GM19239 (cell line): ENCODE data around the gene TCF15.
"Not testable (repeated sequence)": the region's sequence is repeated elsewhere in the genome, so short reads cannot be mapped to it uniquely, and the experiment has no call there.

Source experiments
- DNase-seq: peaks from one replicate; pipeline ENCODE4 v3.0.0; 2011; ENCODE audit warnings: low spot score; ENCODE audit not compliant: insufficient read length
- FAIRE-seq: peaks from 2 replicates; lab custom pipeline; 2011; peaks lifted over from hg19 to GRCh38; lab: Jason Lieb, UNC

TCF15 gene

GRCh38 chr20:642398-643174 lies 32.5 kb upstream of the TCF15 start:
- DNase-seq (no peak), FAIRE-seq (no peak)

- not testable (repeated sequence) for FAIRE-seq, DNase-seq
Observed at GRCh38 chr20:642013-642397, 31.9 kb upstream of the TCF15 start.

GRCh38 chr20:641516-641875 lies 31.4 kb upstream of the TCF15 start:
- no peak for DNase-seq
- FAIRE-seq, result no peak

- DNase-seq (no peak), FAIRE-seq (no peak)
Observed at GRCh38 chr20:640674-641515, 30.8 kb upstream of the TCF15 start.

GRCh38 chr20:638579-638978 lies 28.5 kb upstream of the TCF15 start:
- FAIRE-seq (no peak), DNase-seq (no peak)

- DNase-seq (no peak), FAIRE-seq (no peak)
Observed at GRCh38 chr20:637559-637958, 27.4 kb upstream of the TCF15 start.

GRCh38 chr20:635893-636338 lies 25.8 kb upstream of the TCF15 start:
- DNase-seq, result no peak
- FAIRE-seq, result no peak

GRCh38 chr20:635028-635892 lies 25.2 kb upstream of the TCF15 start:
- DNase-seq (no peak), FAIRE-seq (no peak)

- no peak for DNase-seq
- FAIRE-seq, result no peak
Observed at GRCh38 chr20:634148-634925, 24.2 kb upstream of the TCF15 start.

GRCh38 chr20:631101-631500 lies 21.0 kb upstream of the TCF15 start:
- no peak for FAIRE-seq

GRCh38 chr20:626579-626978 lies 16.5 kb upstream of the TCF15 start:
- FAIRE-seq, result no peak
- no peak for DNase-seq

More at GRCh38 chr20:631101-631500, 21.0 kb upstream of the TCF15 start:
- DNase-seq, result no peak

GRCh38 chr20:625360-625932 lies 15.3 kb upstream of the TCF15 start:
- DNase-seq (no peak), FAIRE-seq (no peak)

GRCh38 chr20:623704-624103 lies 13.6 kb upstream of the TCF15 start:
- FAIRE-seq (no peak), DNase-seq (no peak)

GRCh38 chr20:623021-623420 lies 12.9 kb upstream of the TCF15 start:
- DNase-seq (no peak), FAIRE-seq (no peak)

GRCh38 chr20:622161-622560 lies 12.1 kb upstream of the TCF15 start:
- FAIRE-seq, result no peak
- no peak for DNase-seq

GRCh38 chr20:621125-621756 lies 11.1 kb upstream of the TCF15 start:
- DNase-seq (no peak), FAIRE-seq (no peak)

GRCh38 chr20:620246-620645 lies 10.1 kb upstream of the TCF15 start:
- FAIRE-seq, result no peak
- DNase-seq, result no peak

- DNase-seq, result no peak
Observed at GRCh38 chr20:618980-619379, 8.9 kb upstream of the TCF15 start.

More at GRCh38 chr20:618980-619379, 8.9 kb upstream of the TCF15 start:
- no peak for FAIRE-seq
